Panc1 (cell line): ENCODE data around the gene RASL11A. TPM values are rescaled to one million over a fixed set of nuclear protein-coding genes. Genes with fewer than 3 reads are reported as not detected.

Experiments
- ATAC-seq: fragments of 200-7000 bp; cut with Tn5 transposase; 2 replicates; pipeline ENCODE4 v1.9.1; 2020; ENCODE audit warnings: mild to moderate bottlenecking, moderate library complexity
- BruUV-seq: library from RNA; stranded (reverse); fragments of 400-500 nt; replicated peaks from 2 replicates; lab custom pipeline; 2021; lab: Mats Ljungman, UMichigan
- CTCF ChIA-PET: fragments of 300-600 bp; sonication (Branson Sonifier 250); formaldehyde crosslinking; loops from one replicate; lab custom pipeline; 2022; ENCODE audit warnings: antibody characterized with exemption; lab: Charles Lee
- POLR2A ChIA-PET: fragments of 300-600 bp; sonication (Branson Sonifier 250); formaldehyde crosslinking; loops from one replicate; lab custom pipeline; 2022; ENCODE audit warnings: antibody characterized with exemption; lab: Charles Lee
- DNase-seq: peaks from one replicate; pipeline ENCODE4 v3.0.0-alpha.2; 2010; ENCODE audit warnings: low read depth, low spot score
- H3K27ac ChIP-seq: 2 replicates; pipeline ENCODE4 v1.5.1; 2011; ENCODE audit warnings: mild to moderate bottlenecking, low read length, inconsistent platforms
- H3K27me3 ChIP-seq: fragments of 200-500 bp; sonication (Bioruptor generic); 2 replicates; pipeline ENCODE4 v1.6.0; 2014; ENCODE audit warnings: low read length, inconsistent platforms; ENCODE audit not compliant: control insufficient read depth, insufficient read depth
- H3K36me3 ChIP-seq: fragments of 200-500 bp; sonication (Bioruptor generic); 2 replicates; pipeline ENCODE4 v1.5.1; 2014; ENCODE audit warnings: inconsistent platforms, mild to moderate bottlenecking, low read length, moderate library complexity; ENCODE audit not compliant: control insufficient read depth, insufficient read depth
- H3K4me1 ChIP-seq: 2 replicates; pipeline ENCODE4 v1.5.1; 2011; ENCODE audit warnings: inconsistent platforms, mild to moderate bottlenecking, low read length, moderate library complexity; ENCODE audit not compliant: control insufficient read depth, insufficient read depth
- H3K4me3 ChIP-seq, 2 experiments: 2 replicates each; pipeline ENCODE4 v1.5.1; 2011 to 2012; ENCODE audit warnings: low read depth in 2 of 2, low read length in 2 of 2, mild to moderate bottlenecking in 2 of 2, inconsistent platforms in 1 of 2, moderate library complexity in 1 of 2
- H3K9me3 ChIP-seq: fragments of 200-500 bp; sonication (Bioruptor generic); 2 replicates; pipeline ENCODE4 v1.5.1; 2014; ENCODE audit warnings: low read depth, mild to moderate bottlenecking, inconsistent platforms, low read length, moderate library complexity; ENCODE audit not compliant: control insufficient read depth, insufficient read depth
- CTCF ChIP-seq: fragments of 450-650 bp; IDR thresholded peaks from 2 replicates; pipeline ENCODE4 v1.5.1; 2017; ENCODE audit warnings: mild to moderate bottlenecking
- POLR2AphosphoS5 ChIP-seq: IDR thresholded peaks from 2 replicates; pipeline ENCODE4 v1.6.1; 2012; ENCODE audit warnings: mild to moderate bottlenecking, low read depth, low read length, moderate library complexity
- REST ChIP-seq, 2 experiments: IDR thresholded peaks; 2 replicates each; pipeline ENCODE4 v1.6.1; 2011 to 2012; ENCODE audit warnings: low read depth in 2 of 2, control low read depth in 1 of 2, low read length in 1 of 2, mild to moderate bottlenecking in 1 of 2, moderate library complexity in 1 of 2; ENCODE audit not compliant: insufficient read depth in 1 of 2
- SIN3A ChIP-seq: IDR thresholded peaks from 2 replicates; pipeline ENCODE4 v1.6.1; 2012; ENCODE audit warnings: low read depth, mild to moderate bottlenecking, low read length, moderate library complexity, borderline replicate concordance; ENCODE audit not compliant: insufficient read depth
- TCF7L2 ChIP-seq: IDR thresholded peaks from 2 replicates; pipeline ENCODE4 v1.6.1; 2011; ENCODE audit warnings: mild to moderate bottlenecking, low read depth, low read length, inconsistent platforms
- in situ Hi-C: cut with HindIII; loops from 2 replicates; pipeline ENCODE4 v1.10.0; 2016; ENCODE audit warnings: low sequenced_read_pairs, low pct_unique_long_range_greater_than_20kb
- intact Hi-C: fragments of 100-400 bp; cut with micrococcal nuclease; formaldehyde crosslinking; loops from one replicate; pipeline ENCODE4 v1.10.0; 2022; ENCODE audit not compliant: unreplicated experiment
- total RNA-seq: library from RNA; stranded (reverse); gene quantifications from one replicate; pipeline ENCODE4 v1.2.1, GENCODE V29; 2021; ENCODE audit not compliant: unreplicated experiment

The RASL11A gene
- total RNA-seq, 1 experiment from 2014 or later: 136 TPM

GRCh38 chr13:27304099-27304498 lies 33.5 kb downstream of the RASL11A start:
- Histone ChIP-seq H3K4me3 (no peak overlapping the region), H3K27me3 (no peaks in the 10 kb centered on the region), H3K27ac (no peak overlapping the region), H3K36me3 (no peaks in the 10 kb centered on the region), H3K4me1 (no peaks in the 10 kb centered on the region), H3K9me3 (no peaks in the 10 kb centered on the region)
- in situ Hi-C loops: no loop called here
- CTCF ChIA-PET: no interaction called here
- no TSS peak for BruUV-seq
- TF ChIP-seq TCF7L2: no peak
- TF ChIP-seq CTCF: no peak
- no peak for TF ChIP-seq REST (IDR thresholded peaks at IDR 0.05; ENCODE audit: insufficient read depth in 1 of 2, low read depth in 2 of 2, low read length in 1 of 2)
- TF ChIP-seq POLR2AphosphoS5: no peak
- TF ChIP-seq SIN3A: no peak
- intact Hi-C loops: no loop called here
- ATAC-seq (no peak), DNase-seq (no peak)
- POLR2A ChIA-PET: interaction anchor here (0.7 kb wide), 1 partner anchor 44 kb away, joined by 5 read pairs; no protein-coding TSS in a partner anchor

- DNase-seq: no peak
- H3K27ac ChIP-seq: no peak overlapping the region
- intact Hi-C loops: no loop called here
- BruUV-seq: no TSS peak
- H3K4me3 ChIP-seq: no peak overlapping the region
- no peaks in the 10 kb centered on the region for H3K27me3 ChIP-seq
- ATAC-seq: no peak
- no peaks in the 10 kb centered on the region; the same call in 1 of the 2 replicates for H3K4me1 ChIP-seq
- H3K9me3 ChIP-seq: no peaks in the 10 kb centered on the region
- in situ Hi-C loops: no loop called here
- CTCF ChIA-PET: no interaction called here
- TF ChIP-seq CTCF: no peak
- TF ChIP-seq REST (IDR thresholded peaks at IDR 0.05; ENCODE audit: insufficient read depth in 1 of 2, low read depth in 2 of 2, low read length in 1 of 2): no peak
- TF ChIP-seq SIN3A: no peak
- no peak for TF ChIP-seq TCF7L2
- TF ChIP-seq POLR2AphosphoS5: no peak
- no peaks in the 10 kb centered on the region for H3K36me3 ChIP-seq
- POLR2A ChIA-PET: no interaction called here
Observed at GRCh38 chr13:27304611-27305010, 34.0 kb downstream of the RASL11A start.
